ENCODE measurements around the gene ZBTB18. TPM values are rescaled to one million over a fixed set of nuclear protein-coding genes. Genes with fewer than 3 reads are reported as not detected.

The ZBTB18 gene
- total RNA-seq, 1 donor from 2014 or later, result 35.4 TPM

DNA sequence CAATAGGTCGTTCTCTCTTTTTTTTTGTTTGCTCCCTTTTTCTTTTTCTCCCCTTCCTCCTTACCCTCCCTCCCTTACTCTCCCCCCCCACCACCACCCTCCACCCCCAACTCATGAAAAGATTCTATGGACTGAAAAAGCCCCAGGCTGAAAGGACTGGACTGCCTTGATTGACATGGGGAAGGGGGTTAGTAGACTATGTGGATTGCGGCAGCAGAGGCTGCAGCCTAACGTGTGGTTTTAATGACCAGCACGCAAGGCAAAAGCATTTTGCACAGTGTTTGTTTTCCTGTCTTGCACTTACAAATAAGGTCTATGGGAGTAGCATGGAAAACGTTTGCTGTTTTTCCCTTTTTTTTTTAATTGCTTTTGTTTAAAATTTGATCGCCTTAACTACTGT, 5.5 kb downstream of the ZBTB18 start:
- intact Hi-C loops (cut with micrococcal nuclease), result no loop called here
- DNase-seq, result no peak
- no peak for ATAC-seq

DNA sequence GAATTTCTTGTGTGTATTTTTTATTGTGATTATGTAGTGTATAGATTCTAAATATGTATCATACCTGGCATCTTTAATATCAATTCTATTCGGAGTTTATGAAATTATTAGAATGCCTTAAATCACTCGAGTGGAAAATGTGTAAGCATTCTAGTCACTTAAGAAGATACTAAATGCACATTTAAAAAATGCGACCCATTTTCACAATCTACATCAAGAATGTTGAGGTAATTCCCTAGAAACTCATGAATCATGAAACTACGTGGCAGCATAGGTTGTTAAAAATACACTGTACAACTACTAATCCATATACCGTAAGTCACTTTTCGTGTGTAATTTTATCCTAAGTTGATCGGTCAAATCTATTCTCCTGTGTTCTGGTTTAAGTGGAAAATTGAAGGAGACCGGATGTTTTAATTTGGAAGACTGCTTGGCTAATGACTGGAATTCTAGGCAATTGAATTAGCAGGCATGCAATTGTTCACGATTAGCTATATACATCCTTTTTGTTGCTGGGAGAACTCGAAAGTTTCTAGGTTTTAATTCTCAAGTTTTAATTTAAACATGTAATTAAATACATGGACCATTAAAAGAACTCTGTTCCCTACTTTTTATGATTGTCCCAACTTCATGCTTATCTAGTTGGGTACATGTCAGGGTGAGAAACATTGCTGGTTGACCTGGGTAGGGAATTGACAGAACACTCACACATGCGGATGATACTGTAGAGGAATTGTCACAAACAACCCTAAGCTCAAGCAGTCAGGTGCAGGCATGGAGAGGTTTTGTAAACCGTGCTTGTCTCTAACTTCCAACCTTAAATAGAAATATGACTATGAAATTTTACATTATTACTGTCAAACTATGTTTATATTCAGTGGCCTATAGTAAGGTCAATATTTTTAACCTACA, 6.6 kb downstream of the ZBTB18 start:
- intact Hi-C loops (cut with micrococcal nuclease), result no loop called here
- ATAC-seq, result no peak
- DNase-seq, result no peak

- intact Hi-C loops (cut with micrococcal nuclease), result no loop called here
- DNase-seq, result no peak
- no peak for ATAC-seq
Measured at GRCh38 chr1:244060117-244060516, 9.0 kb downstream of the ZBTB18 start.

DNA sequence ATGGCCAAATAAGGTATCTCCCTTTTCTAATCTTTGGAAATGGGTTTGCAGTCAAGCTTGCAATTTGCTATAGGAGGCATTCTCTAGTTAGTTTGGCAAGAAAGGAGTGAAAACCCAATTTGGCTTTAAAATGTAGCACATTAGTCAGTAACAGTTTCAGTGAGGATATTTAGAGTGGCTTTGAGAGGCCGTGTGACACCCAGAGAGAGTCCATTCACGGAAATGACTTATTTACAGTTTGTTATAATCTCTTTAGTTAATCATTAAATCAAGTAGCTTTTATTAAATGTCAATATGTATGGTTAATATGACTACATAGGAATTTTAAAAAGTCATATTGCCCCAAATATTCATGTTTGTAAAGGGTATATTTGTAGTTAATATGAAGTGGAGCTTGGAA, 9.6 kb downstream of the ZBTB18 start:
- ATAC-seq (no peak), DNase-seq (no peak)
- intact Hi-C loops (cut with micrococcal nuclease), result no loop called here

- DNase-seq (no peak), ATAC-seq (no peak)
- intact Hi-C loops (cut with micrococcal nuclease), result no loop called here
Measured at GRCh38 chr1:244062156-244062725, 11.2 kb downstream of the ZBTB18 start.

GRCh38 chr1:244063498-244063897, 12.4 kb downstream of the ZBTB18 start:
- DNase-seq, result no peak
- no peak for ATAC-seq
- intact Hi-C loops (cut with micrococcal nuclease), result no loop called here

DNA sequence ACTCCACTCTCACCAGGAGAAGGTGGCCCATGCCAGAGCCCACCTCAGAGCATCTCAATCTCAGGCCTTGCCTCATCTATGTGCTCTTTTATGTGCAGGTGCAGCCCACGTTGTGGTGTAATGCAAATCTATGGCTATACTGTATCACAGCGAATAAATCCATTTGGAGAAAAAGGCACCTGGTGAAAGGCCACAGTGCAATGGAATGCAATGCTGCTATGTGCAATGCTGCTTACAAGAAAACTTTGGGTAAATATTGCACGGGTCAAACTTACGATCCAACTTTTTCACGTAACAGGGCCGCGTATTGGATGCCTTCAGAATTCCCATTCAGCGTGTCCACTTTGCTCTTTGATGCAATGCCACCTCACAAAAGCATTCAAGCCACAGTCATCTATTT, 13.5 kb downstream of the ZBTB18 start:
- intact Hi-C loops (cut with micrococcal nuclease), result no loop called here
- no peak for DNase-seq
- no peak for ATAC-seq

GRCh38 chr1:244065063-244065793, 14.1 kb downstream of the ZBTB18 start:
- ATAC-seq (no peak), DNase-seq (no peak)
- intact Hi-C loops (cut with micrococcal nuclease), result no loop called here

DNA sequence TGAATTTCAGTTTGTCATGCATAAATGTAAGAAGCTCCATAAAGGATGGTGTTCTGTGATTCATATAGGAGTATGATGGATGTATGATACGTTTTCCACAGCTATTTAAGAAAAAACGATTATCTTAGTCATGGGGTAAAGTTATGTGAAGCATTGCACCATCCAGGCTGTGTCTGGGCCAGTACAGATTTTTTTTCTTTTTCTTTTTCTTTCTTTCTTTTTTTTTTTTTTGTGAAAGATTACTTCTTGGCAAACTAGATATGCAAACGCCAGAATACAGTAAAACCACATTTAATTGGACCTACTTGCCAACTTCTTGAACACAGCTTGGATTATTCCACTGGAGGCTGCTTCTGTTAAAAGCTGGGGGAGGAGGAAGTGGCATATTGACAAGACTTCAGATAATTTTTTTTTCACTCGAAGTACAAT, 14.9 kb downstream of the ZBTB18 start:
- intact Hi-C loops (cut with micrococcal nuclease), result no loop called here
- DNase-seq, result no peak
- peak; percentile 57 for ATAC-seq

- intact Hi-C loops (cut with micrococcal nuclease), result no loop called here
- ATAC-seq (no peak), DNase-seq (no peak)
Measured at GRCh38 chr1:244066954-244067716, 16.1 kb downstream of the ZBTB18 start.

GRCh38 chr1:244067893-244068292, 16.8 kb downstream of the ZBTB18 start:
- ATAC-seq (no peak), DNase-seq (no peak)
- intact Hi-C loops (cut with micrococcal nuclease), result no loop called here

GRCh38 chr1:244068567-244068966, 17.5 kb downstream of the ZBTB18 start:
- ATAC-seq, result no peak
- intact Hi-C loops (cut with micrococcal nuclease), result no loop called here
- DNase-seq, result no peak

- intact Hi-C loops (cut with micrococcal nuclease), result no loop called here
- DNase-seq, result no peak
- no peak for ATAC-seq
Measured at GRCh38 chr1:244069326-244069898, 18.3 kb downstream of the ZBTB18 start.

- intact Hi-C loops (cut with micrococcal nuclease), result no loop called here
Measured at GRCh38 chr1:244074559-244075171, 23.6 kb downstream of the ZBTB18 start.

GRCh38 chr1:244075247-244075722, 24.2 kb downstream of the ZBTB18 start:
- intact Hi-C loops (cut with micrococcal nuclease), result no loop called here
- ATAC-seq (no peak), DNase-seq (no peak)

More at GRCh38 chr1:244074559-244075171, 23.6 kb downstream of the ZBTB18 start:
- no peak for ATAC-seq
- DNase-seq, result no peak

DNA sequence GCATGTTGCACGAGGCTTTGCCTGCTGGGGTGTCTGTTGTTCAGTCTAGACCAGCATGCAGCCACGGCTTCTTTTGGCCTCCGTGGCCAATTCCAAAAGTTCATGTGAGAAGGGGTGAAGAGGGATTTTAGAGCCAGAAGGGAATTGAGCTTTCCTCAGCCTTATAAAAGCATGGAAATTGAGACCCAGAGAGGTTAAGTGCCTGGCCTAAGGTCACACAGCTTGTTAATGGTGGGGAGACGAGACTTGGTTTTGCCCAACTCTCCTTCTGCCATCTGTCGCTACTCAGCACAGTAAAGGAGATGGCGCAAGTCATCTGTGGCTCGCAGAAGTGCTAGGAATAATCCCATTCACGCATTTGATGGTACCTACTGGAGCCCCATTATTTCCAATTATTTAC, 25.7 kb downstream of the ZBTB18 start:
- ATAC-seq, result no peak
- DNase-seq, result no peak
- intact Hi-C loops (cut with micrococcal nuclease), result no loop called here

- DNase-seq, result no peak
- intact Hi-C loops (cut with micrococcal nuclease), result no loop called here
Measured at GRCh38 chr1:244077473-244078220, 26.6 kb downstream of the ZBTB18 start.

More at GRCh38 chr1:244077473-244078220, 26.6 kb downstream of the ZBTB18 start:
- no peak for ATAC-seq
